ENCODE measurements around the gene PRMT9.
A peak's percentile ranks its signal among the peaks of the same experiment; 100 is the strongest.

The PRMT9 gene

GRCh38 chr4:147599206-147599605 is 84.8 kb downstream of the PRMT9 start:
- H3K27ac ChIP-seq, result no peak overlapping the region
- in situ Hi-C loops (cut with HindIII; ENCODE audit: low pct_ligation_motif_present, low sequenced_read_pairs), result loop anchor here (25.0 kb wide), 1 partner anchor 487 kb away; no protein-coding TSS in a partner anchor
- TF ChIP-seq CTCF (IDR thresholded peaks at IDR 0.05; ENCODE audit: low read depth, low read length, missing control alignments), result no peak
- no peak overlapping the region for H3K4me3 ChIP-seq (ENCODE audit: low read depth, low read length)
- no peaks in the 10 kb centered on the region for H3K27me3 ChIP-seq (replicated peaks)
- no peak for DNase-seq
- no peaks in the 10 kb centered on the region for H3K36me3 ChIP-seq (replicated peaks)

- in situ Hi-C loops (cut with HindIII; ENCODE audit: low pct_ligation_motif_present, low sequenced_read_pairs), result loop anchor here (25.0 kb wide), 1 partner anchor 485 kb away; no protein-coding TSS in a partner anchor
- no peak overlapping the region for H3K27ac ChIP-seq
- no peak overlapping the region for H3K4me3 ChIP-seq (ENCODE audit: low read depth, low read length)
- TF ChIP-seq CTCF (IDR thresholded peaks at IDR 0.05; ENCODE audit: low read depth, low read length, missing control alignments), result no peak
- no peaks in the 10 kb centered on the region for H3K27me3 ChIP-seq (replicated peaks)
- H3K36me3 ChIP-seq (replicated peaks), result no peaks in the 10 kb centered on the region
- DNase-seq, result no peak
Observed at GRCh38 chr4:147597561-147597960, 86.4 kb downstream of the PRMT9 start.

GRCh38 chr4:147596981-147597380 is 87.0 kb downstream of the PRMT9 start:
- in situ Hi-C loops (cut with HindIII; ENCODE audit: low pct_ligation_motif_present, low sequenced_read_pairs), result loop anchor here (25.0 kb wide), 1 partner anchor 485 kb away; no protein-coding TSS in a partner anchor
- peak; percentile 77 for DNase-seq
- Histone ChIP-seq H3K27me3 (replicated peaks) (no peaks in the 10 kb centered on the region), H3K4me3 (ENCODE audit: low read depth, low read length) (no peak overlapping the region), H3K36me3 (replicated peaks) (no peaks in the 10 kb centered on the region), H3K27ac (no peak overlapping the region)
- no peak for TF ChIP-seq CTCF (IDR thresholded peaks at IDR 0.05; ENCODE audit: low read depth, low read length, missing control alignments)

- in situ Hi-C loops (cut with HindIII; ENCODE audit: low pct_ligation_motif_present, low sequenced_read_pairs), result loop anchor here (25.0 kb wide), 1 partner anchor 484 kb away; no protein-coding TSS in a partner anchor
- Histone ChIP-seq H3K27me3 (replicated peaks) (no peaks in the 10 kb centered on the region), H3K4me3 (ENCODE audit: low read depth, low read length) (no peak overlapping the region), H3K36me3 (replicated peaks) (no peaks in the 10 kb centered on the region), H3K27ac (no peak overlapping the region)
- TF ChIP-seq CTCF (IDR thresholded peaks at IDR 0.05; ENCODE audit: low read depth, low read length, missing control alignments), result no peak
- DNase-seq, result no peak
Observed at GRCh38 chr4:147596377-147596776, 87.6 kb downstream of the PRMT9 start.

- no peak for DNase-seq
- in situ Hi-C loops (cut with HindIII; ENCODE audit: low pct_ligation_motif_present, low sequenced_read_pairs), result loop anchor here (25.0 kb wide), 1 partner anchor 482 kb away; no protein-coding TSS in a partner anchor
- Histone ChIP-seq H3K27ac (no peak overlapping the region), H3K4me3 (ENCODE audit: low read depth, low read length) (no peak overlapping the region), H3K27me3 (replicated peaks) (no peaks in the 10 kb centered on the region), H3K36me3 (replicated peaks) (no peaks in the 10 kb centered on the region)
- TF ChIP-seq CTCF (IDR thresholded peaks at IDR 0.05; ENCODE audit: low read depth, low read length, missing control alignments), result no peak
Observed at GRCh38 chr4:147594578-147594977, 89.4 kb downstream of the PRMT9 start.

GRCh38 chr4:147594107-147594506 is 89.9 kb downstream of the PRMT9 start:
- in situ Hi-C loops (cut with HindIII; ENCODE audit: low pct_ligation_motif_present, low sequenced_read_pairs), result loop anchor here (25.0 kb wide), 1 partner anchor 482 kb away; no protein-coding TSS in a partner anchor
- no peak for DNase-seq
- H3K36me3 ChIP-seq (replicated peaks), result no peaks in the 10 kb centered on the region
- H3K27ac ChIP-seq, result no peak overlapping the region
- no peaks in the 10 kb centered on the region for H3K27me3 ChIP-seq (replicated peaks)
- no peak overlapping the region for H3K4me3 ChIP-seq (ENCODE audit: low read depth, low read length)
- TF ChIP-seq CTCF (IDR thresholded peaks at IDR 0.05; ENCODE audit: low read depth, low read length, missing control alignments), result peak; percentile 42

Data from brain microvascular endothelial cell (primary cell).